Measurements from ENCODE around the gene CAPN14.

DNA sequence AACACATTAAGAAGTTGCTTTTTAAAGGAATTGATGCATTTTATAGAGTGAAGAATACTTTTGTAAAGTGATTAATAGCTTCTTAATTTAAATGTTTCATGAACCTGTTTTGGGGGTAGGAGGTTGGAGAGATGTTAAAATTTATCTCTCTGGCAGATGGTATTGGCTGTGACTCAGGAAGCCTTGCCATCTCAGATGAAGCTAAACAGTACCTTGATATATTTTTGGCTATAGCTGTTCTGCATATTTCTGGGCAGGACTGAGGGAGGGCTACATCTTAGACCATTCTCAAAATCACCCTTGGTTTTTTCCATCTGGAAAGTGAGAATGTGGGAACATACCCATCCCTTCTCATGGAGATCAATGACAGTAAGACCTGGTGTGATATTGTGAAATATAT lies 13.4 kb downstream of the CAPN14 start:
- TF ChIP-seq, protein P1, sequence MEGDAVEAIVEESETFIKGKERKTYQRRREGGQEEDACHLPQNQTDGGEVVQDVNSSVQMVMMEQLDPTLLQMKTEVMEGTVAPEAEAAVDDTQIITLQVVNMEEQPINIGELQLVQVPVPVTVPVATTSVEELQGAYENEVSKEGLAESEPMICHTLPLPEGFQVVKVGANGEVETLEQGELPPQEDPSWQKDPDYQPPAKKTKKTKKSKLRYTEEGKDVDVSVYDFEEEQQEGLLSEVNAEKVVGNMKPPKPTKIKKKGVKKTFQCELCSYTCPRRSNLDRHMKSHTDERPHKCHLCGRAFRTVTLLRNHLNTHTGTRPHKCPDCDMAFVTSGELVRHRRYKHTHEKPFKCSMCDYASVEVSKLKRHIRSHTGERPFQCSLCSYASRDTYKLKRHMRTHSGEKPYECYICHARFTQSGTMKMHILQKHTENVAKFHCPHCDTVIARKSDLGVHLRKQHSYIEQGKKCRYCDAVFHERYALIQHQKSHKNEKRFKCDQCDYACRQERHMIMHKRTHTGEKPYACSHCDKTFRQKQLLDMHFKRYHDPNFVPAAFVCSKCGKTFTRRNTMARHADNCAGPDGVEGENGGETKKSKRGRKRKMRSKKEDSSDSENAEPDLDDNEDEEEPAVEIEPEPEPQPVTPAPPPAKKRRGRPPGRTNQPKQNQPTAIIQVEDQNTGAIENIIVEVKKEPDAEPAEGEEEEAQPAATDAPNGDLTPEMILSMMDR (IDR thresholded peaks at IDR 0.05) = no peak
- TF ChIP-seq EP300 (IDR thresholded peaks at IDR 0.05; ENCODE audit: borderline replicate concordance in 1 of 2, low read depth in 1 of 2, low read length in 1 of 2) = no peak
